IPS-NIHi7 (cell line): ENCODE data around the gene ABHD8.
A peak's percentile ranks its signal among the peaks of the same experiment; 100 is the strongest.
"Not testable (repeated sequence)": the region's sequence is repeated elsewhere in the genome, so short reads cannot be mapped to it uniquely, and the experiment has no call there.

Experiments used
- DNase-seq: peaks from one replicate; pipeline ENCODE4 v3.0.0; 2012; ENCODE audit warnings: mixed read lengths; ENCODE audit errors: extremely low spot score

Gene ABHD8

DNA sequence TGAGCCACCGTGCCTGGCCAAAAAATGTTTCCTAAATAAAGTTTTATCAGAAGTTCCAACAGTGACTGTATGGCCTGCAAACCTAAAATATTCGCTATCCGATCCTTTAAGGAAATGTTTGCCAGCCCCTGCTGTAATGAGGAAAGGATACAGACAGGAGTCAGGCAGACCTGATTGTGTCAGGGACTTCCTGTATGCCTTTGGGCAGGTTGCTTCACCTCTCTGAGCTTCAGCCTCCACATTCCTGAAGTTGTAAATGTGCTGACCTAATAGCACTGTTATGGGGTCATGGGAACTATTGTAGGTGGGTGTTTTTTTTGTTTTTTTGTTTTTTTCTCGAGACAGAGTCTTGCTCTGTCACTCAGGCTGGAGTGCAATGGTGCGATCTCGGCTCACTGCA, 6.2 kb downstream of the ABHD8 start:
- no peak for DNase-seq

- DNase-seq = no peak
These were observed 7.0 kb downstream of the ABHD8 start for GRCh38 chr19:17296273-17296672.

DNA sequence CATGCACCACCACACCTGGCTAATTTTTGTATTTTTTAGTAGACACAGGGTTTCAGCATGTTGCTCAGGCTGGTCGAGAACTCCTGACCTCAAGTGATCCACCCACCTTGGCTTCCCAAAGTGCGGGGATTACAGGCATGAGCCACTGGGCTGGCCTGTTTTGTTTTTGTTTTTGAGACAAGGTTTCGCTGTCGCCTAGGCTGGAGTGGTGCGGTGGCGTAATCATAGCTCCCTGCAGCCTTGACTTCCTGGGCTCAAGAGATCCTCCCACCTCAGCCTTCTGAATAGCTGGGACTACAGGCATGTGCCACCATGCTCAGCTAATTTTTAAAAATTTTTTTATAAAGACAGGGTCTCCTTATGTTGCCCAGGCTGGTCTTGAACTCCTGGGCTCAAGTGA, 7.7 kb downstream of the ABHD8 start:
- not testable (repeated sequence) for DNase-seq

GRCh38 chr19:17294051-17294891, 9.0 kb downstream of the ABHD8 start:
- DNase-seq = peak; percentile 79

GRCh38 chr19:17293605-17294004, 9.6 kb downstream of the ABHD8 start:
- no peak for DNase-seq

DNA sequence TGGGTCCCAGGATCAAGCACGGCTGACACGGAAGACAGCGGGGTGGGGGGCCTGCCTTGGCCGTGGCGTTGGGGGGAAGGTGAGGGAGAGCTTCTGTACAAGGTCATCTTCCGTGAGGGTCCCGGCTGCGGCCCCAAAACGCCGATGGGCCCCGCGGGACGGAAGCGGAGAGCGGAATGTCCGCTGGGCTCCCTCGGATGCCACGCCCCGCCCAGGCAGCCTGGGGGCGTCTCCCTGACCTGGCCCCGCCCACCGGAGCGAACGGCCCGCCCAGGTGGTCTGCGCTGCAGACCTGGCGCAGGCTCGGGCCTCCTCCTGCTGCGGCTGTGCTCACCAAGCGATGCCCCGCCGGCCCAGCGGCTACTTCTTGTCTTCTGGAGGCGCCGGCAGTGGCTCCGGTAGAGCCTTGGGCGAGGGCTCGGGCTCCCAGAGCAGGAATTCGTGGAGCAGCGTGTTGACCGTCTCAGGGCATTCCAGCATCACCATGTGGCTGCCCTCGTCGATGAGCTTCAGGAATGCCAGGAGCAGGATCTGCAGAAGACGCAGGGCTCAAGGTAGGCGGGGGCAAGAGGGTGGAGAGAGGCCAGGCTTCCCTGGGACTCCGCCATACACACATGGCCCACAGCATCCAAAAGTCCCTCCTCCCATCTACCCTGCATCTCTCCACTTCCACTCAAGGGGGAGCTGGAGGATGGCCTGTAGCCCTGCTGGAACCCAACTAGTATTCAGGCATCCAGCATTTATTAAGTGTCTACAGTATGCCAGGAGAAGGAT, 10.7 kb downstream of the ABHD8 start:
- DNase-seq = peak; percentile 95

GRCh38 chr19:17289489-17289888, 13.7 kb downstream of the ABHD8 start:
- peak; percentile 94 for DNase-seq

GRCh38 chr19:17286752-17287151, 16.5 kb downstream of the ABHD8 start:
- no peak for DNase-seq

DNA sequence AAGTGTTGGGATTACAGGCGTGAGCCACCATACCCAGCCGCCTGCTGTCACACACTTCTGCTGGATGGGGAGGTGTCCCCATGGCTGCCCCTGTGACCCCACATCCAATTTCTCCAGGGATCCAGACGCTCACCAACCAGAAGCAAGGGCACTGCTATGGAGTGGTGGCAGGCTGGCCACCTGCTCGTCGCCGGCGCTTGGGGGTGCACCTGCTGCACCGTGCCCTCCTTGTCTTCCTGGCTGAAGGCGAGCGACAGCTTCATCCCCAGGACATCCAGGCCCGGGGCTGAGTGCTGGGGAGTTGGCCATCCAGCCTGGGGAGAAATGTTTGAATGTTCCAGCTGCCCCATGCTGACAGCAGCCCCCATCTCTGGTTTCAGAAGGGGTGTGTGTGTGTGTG, 17.0 kb downstream of the ABHD8 start:
- no peak for DNase-seq

- DNase-seq = no peak
These were observed 17.6 kb downstream of the ABHD8 start for GRCh38 chr19:17285415-17286135.

DNA sequence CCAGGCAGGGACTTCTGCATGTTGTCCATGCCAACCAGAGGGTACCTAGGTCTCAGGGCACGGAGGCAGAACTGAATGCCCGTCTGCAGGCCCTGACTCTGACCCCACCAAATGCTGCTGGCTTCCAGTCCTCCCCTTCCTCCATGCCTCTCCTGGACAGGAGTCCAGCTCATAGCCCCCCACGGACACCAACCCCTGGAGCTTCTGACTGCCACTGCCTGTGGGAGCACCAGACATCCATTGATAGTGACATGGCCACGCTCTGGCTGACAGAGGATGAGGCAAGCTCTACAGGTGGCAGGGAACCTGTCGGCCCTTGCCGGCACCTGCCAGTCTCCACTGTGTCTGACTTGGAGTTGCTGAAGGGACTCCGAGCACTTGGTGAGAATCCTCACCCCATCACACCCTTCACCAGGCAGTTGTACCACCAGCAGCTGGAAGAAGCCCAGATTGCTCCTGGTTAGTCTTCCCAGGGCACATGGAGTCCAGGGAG, 19.7 kb downstream of the ABHD8 start:
- DNase-seq = no peak

GRCh38 chr19:17282488-17283125, 20.6 kb downstream of the ABHD8 start:
- peak; percentile 92 for DNase-seq

GRCh38 chr19:17281391-17282304, 21.6 kb downstream of the ABHD8 start, which contains the start of gene ANKLE1:
Gene ANKLE1, plus strand, starts transcription at chr19:17281901. Its CDS starts 20 bp downstream, at chr19:17281921.
- peak; percentile 57 for DNase-seq

DNA sequence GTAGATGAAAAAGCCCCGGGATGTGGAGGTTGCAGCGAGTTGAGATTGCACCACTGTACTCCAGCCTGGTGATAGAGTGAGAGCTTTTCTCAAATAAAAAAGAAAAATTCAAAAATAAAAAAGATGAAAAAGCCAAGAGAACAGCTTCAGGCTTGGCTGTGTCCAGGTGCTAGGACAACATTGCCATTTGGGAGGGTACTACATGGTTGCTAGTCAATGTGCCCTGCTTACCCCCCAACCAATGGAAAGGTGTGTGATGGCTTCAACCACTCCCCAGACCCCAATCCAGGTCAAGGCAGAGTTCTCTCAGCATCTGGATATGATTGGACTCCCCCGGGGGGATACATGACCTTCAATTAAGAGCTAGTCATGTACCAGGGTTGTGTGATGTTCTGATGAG, 23.8 kb downstream of the ABHD8 start:
- DNase-seq = no peak

DNA sequence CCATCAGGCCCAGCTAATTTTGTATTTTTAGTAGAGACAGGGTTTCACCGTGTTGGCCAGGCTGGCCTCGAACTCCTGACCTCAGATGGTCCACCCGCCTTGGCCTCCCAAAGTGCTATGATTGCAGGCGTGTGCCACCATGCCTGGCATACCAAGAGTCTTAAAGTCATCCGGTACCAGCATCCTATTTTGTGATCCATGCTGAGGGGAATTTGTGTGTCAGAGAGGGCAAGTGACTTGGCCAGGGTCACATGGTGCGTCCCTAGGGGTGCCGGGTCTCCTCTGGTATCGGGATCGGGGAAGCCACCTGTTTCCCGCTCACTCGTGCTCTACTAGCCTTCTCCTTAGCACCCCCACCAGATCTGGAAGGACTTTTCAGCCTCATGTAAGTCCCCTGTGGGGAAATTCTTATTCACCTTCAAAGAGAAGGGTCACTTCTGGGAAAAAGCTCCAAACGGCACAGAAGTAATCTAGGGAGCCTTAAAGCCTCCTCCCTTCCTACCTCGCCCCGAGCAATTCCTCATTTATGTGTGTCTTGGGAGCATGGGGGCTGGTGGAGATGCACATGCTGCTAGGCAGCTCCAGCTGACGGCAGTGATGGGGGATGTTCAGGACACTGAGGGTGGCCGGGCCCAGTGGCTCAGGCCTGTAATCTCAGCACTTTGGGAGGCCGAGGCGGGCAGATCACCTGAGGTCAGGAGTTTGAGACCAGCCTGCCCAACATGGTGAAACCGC, 27.6 kb downstream of the ABHD8 start:
- DNase-seq = no peak

DNA sequence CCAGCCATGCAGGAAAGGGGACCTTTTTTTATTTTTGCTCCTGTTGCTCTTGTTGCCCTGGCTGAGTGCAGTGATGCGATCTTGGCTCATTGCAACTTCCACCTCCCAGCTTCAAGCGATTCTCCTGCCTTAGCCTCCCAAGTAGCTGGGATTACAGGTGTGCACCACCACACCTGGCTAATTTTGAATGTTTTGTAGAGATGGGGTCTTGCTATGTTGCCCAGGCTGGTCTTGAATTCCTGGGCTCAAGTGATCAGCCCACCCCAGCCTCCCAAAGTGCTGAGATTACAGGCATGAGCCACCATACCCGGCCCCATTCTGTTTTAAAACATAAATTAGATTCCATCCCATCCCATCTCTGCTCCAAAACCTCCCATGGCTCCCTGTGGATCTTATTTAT, 28.3 kb downstream of the ABHD8 start:
- DNase-seq = not testable (repeated sequence)

DNA sequence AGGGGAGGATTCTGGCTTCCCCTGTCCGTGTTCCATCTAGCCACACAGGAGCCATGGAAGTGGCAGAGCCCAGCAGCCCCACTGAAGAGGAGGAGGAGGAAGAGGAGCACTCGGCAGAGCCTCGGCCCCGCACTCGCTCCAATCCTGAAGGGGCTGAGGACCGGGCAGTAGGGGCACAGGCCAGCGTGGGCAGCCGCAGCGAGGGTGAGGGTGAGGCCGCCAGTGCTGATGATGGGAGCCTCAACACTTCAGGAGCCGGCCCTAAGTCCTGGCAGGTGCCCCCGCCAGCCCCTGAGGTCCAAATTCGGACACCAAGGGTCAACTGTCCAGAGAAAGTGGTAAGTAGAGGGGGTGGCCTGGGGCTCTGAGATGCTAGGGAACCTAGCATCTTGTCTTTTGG, 34.5 kb downstream of the ABHD8 start:
- no peak for DNase-seq

DNA sequence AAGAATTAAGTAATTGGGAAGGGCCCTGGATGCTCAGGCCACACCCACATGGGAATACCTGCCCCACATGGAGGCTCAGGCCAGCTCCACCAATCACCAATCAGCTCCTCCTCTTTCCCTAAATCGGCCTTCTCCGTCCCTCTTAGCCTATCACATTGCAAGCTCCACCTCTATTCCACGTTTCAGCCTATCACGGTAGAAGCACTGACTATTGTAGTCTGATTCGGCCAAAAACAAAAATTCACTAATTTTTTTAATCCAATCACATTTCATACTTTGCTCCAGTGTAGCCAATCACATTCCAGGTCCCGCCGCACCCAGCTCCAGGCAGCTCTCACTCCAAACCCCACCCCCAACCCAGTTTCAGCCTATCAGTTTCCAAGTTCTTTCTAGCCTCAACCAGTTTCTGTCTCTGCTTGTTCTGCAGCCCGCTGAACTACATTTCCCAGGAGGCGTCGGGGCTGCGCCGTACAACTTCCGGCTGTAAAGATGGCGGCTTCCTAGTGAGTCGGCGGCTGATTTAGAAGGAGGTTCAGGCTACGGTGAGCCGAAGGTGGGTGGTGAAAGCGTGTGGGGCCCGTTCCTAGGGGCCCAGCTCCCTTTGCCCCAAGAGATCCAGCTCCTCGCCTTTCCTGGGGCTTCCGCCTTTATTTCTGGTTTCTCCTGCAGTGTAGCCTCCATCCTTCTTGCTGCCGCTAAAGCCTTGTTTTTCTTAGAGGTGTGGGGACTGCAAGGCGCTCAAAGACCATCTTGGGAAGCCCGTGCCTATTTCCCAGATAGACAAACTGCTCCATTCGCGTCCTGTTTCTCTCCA, 36.0 kb downstream of the ABHD8 start, which contains the start of gene BABAM1:
BABAM1 (plus strand) TSS at position 469 of the 814 bp plus-strand sequence. CDS start 1,364 bp downstream, outside the sequence.
- peak; percentile 99 for DNase-seq

DNA sequence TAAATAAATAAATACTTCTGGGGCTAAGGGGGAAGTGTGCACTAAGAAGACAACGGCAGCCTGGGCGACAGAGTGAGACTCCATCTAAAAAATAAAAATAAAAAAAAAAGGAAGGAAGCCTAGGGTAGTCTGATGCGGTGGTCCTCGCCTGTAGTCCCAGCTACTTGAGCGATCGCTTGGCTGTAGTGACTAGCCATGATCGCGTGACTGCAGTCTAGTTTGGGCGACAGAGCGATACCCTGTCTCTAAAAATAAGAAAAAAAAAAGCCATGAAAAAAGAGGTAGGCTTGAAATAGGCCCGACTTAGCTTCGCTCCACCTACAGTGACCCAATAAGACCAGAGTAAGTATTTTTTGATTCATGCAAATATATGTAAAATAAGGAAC, 36.6 kb downstream of the ABHD8 start:
- DNase-seq = no peak
